Neural cell (in vitro differentiated cells): ENCODE measurements around the gene RPL36.
"Not testable (repeated sequence)": the region's sequence is repeated elsewhere in the genome, so short reads cannot be mapped to it uniquely, and the experiment has no call there.

ENCODE experiments used
- EZH2 ChIP-seq: fragments of 200-600, 300-800 bp; shearing (Covaris generic), sonication (generic); IDR thresholded peaks from 2 replicates; pipeline ENCODE4 v1.6.1; 2014; ENCODE audit warnings: antibody characterized with exemption, low read length, borderline replicate concordance, mild to moderate bottlenecking; ENCODE audit not compliant: insufficient read depth, poor library complexity, severe bottlenecking
- MXI1 ChIP-seq: fragments of 450-650 bp; conservative IDR thresholded peaks from 2 replicates; pipeline ENCODE4 v1.6.1; 2014; ENCODE audit warnings: antibody characterized with exemption, mild to moderate bottlenecking; ENCODE audit not compliant: poor library complexity, severe bottlenecking
- POLR2AphosphoS5 ChIP-seq: IDR thresholded peaks from 2 replicates; pipeline ENCODE4 v1.6.1; 2012
- RAD21 ChIP-seq: fragments of 450-650 bp; conservative IDR thresholded peaks from 2 replicates; pipeline ENCODE4 v1.6.1; 2014; ENCODE audit warnings: antibody characterized with exemption, mild to moderate bottlenecking, moderate library complexity
- TAF1 ChIP-seq: IDR thresholded peaks from 2 replicates; pipeline ENCODE4 v1.6.1; 2012; ENCODE audit warnings: low read depth
- TF ChIP-seq, protein P1 (sequence below): fragments of 450-650 bp; IDR thresholded peaks from 2 replicates; pipeline ENCODE4 v1.5.1; 2014; ENCODE audit warnings: antibody characterized with exemption, mild to moderate bottlenecking, moderate library complexity; ENCODE audit not compliant: poor library complexity, severe bottlenecking
- TF ChIP-seq, protein P2 (sequence below): IDR thresholded peaks from 2 replicates; pipeline ENCODE4 v1.6.1; 2012; ENCODE audit warnings: borderline replicate concordance

DNA sequence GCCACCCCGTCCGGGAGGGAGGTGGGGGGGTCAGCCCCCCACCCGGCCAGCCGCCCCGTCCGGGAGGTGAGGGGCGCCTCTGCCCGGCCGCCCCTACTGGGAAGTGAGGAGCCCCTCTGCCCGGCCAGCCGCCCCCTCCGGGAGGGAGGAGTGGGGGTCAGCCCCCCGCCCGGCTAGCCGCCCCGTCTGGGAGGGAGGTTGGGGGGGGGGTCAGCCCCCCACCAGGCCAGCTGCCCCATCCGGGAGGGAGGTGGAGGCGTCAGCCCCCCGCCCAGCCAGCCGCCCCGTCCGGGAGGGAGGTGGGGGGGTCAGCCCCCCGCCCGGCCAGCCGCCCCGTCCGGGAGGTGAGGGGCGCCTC lies 11.9 kb downstream of the RPL36 start:
- TF ChIP-seq, protein P1, sequence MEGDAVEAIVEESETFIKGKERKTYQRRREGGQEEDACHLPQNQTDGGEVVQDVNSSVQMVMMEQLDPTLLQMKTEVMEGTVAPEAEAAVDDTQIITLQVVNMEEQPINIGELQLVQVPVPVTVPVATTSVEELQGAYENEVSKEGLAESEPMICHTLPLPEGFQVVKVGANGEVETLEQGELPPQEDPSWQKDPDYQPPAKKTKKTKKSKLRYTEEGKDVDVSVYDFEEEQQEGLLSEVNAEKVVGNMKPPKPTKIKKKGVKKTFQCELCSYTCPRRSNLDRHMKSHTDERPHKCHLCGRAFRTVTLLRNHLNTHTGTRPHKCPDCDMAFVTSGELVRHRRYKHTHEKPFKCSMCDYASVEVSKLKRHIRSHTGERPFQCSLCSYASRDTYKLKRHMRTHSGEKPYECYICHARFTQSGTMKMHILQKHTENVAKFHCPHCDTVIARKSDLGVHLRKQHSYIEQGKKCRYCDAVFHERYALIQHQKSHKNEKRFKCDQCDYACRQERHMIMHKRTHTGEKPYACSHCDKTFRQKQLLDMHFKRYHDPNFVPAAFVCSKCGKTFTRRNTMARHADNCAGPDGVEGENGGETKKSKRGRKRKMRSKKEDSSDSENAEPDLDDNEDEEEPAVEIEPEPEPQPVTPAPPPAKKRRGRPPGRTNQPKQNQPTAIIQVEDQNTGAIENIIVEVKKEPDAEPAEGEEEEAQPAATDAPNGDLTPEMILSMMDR = not testable (repeated sequence)
- TF ChIP-seq, protein P2, sequence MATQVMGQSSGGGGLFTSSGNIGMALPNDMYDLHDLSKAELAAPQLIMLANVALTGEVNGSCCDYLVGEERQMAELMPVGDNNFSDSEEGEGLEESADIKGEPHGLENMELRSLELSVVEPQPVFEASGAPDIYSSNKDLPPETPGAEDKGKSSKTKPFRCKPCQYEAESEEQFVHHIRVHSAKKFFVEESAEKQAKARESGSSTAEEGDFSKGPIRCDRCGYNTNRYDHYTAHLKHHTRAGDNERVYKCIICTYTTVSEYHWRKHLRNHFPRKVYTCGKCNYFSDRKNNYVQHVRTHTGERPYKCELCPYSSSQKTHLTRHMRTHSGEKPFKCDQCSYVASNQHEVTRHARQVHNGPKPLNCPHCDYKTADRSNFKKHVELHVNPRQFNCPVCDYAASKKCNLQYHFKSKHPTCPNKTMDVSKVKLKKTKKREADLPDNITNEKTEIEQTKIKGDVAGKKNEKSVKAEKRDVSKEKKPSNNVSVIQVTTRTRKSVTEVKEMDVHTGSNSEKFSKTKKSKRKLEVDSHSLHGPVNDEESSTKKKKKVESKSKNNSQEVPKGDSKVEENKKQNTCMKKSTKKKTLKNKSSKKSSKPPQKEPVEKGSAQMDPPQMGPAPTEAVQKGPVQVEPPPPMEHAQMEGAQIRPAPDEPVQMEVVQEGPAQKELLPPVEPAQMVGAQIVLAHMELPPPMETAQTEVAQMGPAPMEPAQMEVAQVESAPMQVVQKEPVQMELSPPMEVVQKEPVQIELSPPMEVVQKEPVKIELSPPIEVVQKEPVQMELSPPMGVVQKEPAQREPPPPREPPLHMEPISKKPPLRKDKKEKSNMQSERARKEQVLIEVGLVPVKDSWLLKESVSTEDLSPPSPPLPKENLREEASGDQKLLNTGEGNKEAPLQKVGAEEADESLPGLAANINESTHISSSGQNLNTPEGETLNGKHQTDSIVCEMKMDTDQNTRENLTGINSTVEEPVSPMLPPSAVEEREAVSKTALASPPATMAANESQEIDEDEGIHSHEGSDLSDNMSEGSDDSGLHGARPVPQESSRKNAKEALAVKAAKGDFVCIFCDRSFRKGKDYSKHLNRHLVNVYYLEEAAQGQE = not testable (repeated sequence)
- not testable (repeated sequence) for TF ChIP-seq TAF1, MXI1, POLR2AphosphoS5, EZH2, RAD21
